Measurements from ENCODE around the gene MAPK1IP1L.

DNA sequence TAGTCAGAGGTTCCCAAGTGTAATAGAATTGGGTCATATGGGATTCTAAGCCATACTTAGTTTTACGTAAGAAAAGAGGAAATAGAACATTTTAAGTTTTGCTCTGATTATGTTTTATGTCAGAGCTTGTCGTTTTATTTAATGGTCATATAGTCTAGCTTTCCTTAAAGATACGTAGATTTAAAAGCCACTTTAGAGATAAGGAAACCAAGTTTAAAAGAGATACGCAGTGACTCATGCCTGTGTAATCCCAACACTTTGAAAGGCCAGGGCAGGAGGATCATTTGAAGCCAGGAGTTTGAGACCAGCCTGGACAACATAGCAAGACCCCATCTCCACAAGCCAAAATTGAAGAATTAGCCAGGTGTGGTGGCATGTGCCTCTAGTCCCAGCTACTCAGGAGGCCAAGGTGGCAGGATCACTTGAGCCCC lies 19.5 kb downstream of the MAPK1IP1L start:
- TF ChIP-seq, protein P1, sequence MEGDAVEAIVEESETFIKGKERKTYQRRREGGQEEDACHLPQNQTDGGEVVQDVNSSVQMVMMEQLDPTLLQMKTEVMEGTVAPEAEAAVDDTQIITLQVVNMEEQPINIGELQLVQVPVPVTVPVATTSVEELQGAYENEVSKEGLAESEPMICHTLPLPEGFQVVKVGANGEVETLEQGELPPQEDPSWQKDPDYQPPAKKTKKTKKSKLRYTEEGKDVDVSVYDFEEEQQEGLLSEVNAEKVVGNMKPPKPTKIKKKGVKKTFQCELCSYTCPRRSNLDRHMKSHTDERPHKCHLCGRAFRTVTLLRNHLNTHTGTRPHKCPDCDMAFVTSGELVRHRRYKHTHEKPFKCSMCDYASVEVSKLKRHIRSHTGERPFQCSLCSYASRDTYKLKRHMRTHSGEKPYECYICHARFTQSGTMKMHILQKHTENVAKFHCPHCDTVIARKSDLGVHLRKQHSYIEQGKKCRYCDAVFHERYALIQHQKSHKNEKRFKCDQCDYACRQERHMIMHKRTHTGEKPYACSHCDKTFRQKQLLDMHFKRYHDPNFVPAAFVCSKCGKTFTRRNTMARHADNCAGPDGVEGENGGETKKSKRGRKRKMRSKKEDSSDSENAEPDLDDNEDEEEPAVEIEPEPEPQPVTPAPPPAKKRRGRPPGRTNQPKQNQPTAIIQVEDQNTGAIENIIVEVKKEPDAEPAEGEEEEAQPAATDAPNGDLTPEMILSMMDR (IDR thresholded peaks at IDR 0.05): no peak
- no peak for TF ChIP-seq EP300 (IDR thresholded peaks at IDR 0.05)
- TF ChIP-seq POLR2A (IDR thresholded peaks at IDR 0.05): no peak
